ENCODE measurements around the gene IQUB. TPM values are rescaled to one million over a fixed set of nuclear protein-coding genes. Genes with fewer than 3 reads are reported as not detected.

IQUB gene
- total RNA-seq (2022; extraction: Qiagen RNA extraction; ENCODE audit: low read depth): 0.07 to 0.13 TPM (median 0.07 TPM) in 3 of 5 replicates, not detected in the others

GRCh38 chr7:123534383-123535260 lies at the start of gene IQUB:
Gene IQUB, minus strand, starts transcription at chr7:123534595. Its CDS starts 22,255 bp downstream, at chr7:123512340.

GRCh38 chr7:123557398-123558288 lies 23.2 kb upstream of the IQUB start, which contains the start of gene NDUFA5:
Gene NDUFA5, minus strand, starts transcription at chr7:123557818. Its CDS starts 23 bp downstream, at chr7:123557795.

Other genes starting within 250 kb of the IQUB start
- gene NDUFA5, start 23.2 kb upstream of the IQUB start, total RNA-seq (2022; extraction: Qiagen RNA extraction; ENCODE audit: low read depth): 30.1 to 42.6 TPM (median 34.8 TPM) in 5 replicates
- not detected in 5 replicates for gene ASB15, start 67.2 kb upstream of the IQUB start, total RNA-seq (2022; extraction: Qiagen RNA extraction; ENCODE audit: low read depth)
- not detected in 5 replicates for gene LMOD2, start 121.3 kb upstream of the IQUB start, total RNA-seq (2022; extraction: Qiagen RNA extraction; ENCODE audit: low read depth)
- gene WASL, start 214.4 kb upstream of the IQUB start, total RNA-seq (2022; extraction: Qiagen RNA extraction; ENCODE audit: low read depth): 21.2 to 27.6 TPM (median 25.3 TPM) in 5 replicates